GM18907 (cell line): ENCODE data around the gene ATP2C2.

Source experiments
- ATAC-seq: cut with Tn5 transposase; IDR thresholded peaks from one replicate; pipeline ENCODE4 v1.9.1; 2021; ENCODE audit warnings: mild to moderate bottlenecking, moderate library complexity; ENCODE audit not compliant: unreplicated experiment

ATP2C2 gene

DNA sequence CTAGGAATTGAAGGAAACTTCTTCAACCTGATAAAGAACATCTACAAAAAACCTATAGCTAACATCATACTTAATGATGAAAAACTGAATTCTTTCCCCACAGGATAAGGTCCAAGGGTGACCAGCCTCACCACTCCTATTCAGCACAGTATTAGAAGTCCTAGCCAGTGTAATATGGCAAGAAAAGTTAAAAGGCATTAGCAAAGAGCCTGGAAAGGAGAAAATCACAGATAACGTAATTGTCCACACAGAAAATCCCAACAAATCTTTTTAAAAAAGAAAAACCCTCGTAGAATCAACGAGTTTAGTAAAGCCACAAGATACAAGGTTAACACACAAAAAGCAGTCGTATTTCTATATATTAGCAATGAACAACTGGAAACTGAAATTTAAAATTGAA lies 98.4 kb downstream of the ATP2C2 start:
- no peak for ATAC-seq

DNA sequence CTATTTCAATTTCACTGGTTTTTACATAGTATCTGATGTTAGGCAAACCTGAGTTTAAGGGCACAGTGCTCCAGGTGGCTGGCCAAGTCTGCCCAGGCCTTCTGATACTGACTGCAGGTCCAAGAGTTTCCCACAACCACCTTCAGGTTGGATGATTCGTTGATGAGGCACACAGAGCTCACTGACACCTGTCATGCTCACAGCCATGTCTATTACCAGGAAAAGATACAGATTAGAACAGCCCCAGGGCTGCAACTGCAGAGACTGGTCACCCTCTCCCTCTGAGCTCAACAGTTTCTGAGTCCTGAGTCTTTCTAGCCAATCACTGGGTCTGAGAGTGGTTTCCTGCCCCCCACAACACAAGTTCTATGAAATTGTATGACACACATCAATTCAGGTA lies 98.9 kb downstream of the ATP2C2 start:
- no peak for ATAC-seq

DNA sequence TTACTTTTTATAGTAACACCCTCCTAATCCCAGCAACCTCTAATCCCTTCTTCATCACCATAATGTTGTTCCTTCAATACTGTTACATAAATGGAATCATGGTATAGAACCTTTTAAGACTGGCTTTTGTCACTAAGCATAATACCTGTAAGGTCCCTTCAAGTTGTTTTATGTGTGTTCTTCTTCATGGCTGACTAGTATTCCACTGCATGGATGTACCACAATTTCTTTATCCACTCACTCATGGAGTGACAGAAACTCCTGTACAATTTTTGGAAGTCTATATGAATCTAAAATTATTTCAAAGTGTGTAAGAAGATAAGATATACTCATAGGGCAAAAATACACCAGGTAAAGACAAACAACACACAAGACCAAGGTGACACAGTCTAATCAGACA lies 99.4 kb downstream of the ATP2C2 start:
- ATAC-seq, result no peak

DNA sequence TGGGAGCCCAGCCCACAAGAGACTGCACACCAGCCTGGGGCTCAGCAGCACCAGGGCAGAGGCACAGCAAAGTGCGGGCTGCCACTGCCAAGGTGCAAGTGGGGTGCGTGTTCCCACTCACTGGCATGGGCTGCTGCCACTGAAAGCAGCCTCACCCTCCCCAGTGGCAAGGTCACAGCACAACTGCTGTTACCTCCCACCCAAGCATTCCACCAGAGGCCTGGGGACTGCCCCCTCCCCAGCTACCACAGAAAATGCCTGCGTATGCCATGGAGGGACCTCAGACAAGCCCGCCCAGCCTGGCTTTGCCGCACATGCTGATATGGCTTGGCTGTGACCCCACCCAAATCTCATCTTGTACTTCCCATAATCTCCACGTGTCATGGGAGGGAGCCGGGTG lies 103.0 kb downstream of the ATP2C2 start:
- ATAC-seq, result no peak

DNA sequence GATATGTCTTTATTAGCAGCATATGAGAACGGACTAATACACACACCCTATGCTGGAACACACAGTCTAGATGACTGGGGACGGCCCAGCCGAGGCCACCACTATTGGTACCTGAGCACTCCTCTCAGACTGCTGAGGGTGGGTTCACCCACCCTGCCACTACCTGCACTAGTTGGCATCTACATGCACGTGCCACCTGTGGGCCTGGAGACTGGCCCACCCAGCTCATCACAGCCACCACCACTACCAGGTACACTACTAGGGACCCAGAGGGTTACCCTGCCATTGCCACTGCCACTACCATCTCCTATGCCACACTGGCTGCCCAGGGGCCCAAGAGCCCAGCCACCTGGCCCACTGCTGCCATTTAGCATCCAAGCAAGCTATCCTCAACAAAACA lies 103.6 kb downstream of the ATP2C2 start:
- no peak for ATAC-seq

DNA sequence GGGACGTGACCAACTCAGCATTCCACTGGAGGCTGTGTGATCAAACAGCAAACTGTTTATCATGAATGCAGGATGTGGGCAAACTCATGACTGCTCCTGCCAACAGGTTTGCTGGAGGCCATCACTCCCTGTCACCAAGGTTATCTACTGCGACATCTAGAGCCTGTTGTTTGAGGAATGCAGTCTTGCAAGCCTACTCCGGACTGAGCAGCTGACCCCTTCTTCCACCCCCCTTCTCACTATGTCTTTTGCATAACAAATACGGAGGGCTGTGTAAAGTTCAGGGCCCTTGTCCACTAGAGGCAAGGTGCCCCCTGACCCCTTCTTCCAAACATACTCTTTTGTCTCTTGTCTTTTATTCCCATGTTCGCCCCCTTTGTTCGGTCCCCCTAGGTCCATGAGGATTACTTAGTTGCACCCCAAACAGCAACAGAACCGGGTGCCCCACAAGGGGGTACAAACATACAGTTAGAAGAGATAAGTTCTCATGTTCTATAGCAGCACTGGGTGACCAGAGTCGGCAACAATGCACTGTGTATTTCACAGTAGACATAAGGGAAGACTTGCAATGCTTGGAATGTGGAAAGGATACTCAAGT lies 107.4 kb downstream of the ATP2C2 start:
- no peak for ATAC-seq

DNA sequence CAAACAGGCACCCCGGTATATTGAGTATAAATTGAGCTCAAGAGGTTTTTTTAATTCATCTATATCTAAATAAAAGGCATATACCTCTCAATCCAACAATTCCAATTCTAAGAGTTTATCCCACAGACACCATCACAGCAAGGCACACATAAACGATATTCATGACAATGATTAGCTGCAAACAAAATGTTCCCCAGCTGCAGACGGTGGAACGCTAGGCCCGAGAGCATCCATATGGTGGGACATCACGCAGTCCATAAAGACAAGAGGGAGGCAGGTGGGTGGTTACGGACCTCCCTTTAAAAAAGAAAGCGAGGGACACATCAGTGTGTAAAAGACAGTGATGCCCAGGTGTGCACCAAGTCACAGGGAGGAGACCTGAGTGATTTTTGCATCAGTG lies 108.1 kb downstream of the ATP2C2 start:
- ATAC-seq, result no peak

DNA sequence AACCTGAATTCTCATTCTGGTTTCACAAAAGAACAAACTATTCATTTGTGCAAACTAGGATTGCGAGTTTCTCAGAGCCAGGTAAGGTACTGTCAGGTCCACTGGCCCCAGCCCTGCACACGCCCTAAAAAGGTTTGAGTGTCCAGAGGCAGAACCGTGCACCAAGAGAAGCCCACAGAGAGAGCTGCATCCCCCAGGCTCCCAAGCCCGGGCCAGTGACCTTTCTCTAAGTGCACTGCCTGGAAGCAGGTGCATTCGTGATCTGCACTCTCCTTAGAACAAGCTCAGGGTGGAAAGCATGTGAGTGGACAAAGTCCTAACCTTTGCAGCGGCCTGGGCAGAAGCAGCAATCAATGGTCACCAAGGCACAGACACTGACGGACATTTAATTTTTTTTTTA lies 109.3 kb downstream of the ATP2C2 start:
- ATAC-seq, result no peak

DNA sequence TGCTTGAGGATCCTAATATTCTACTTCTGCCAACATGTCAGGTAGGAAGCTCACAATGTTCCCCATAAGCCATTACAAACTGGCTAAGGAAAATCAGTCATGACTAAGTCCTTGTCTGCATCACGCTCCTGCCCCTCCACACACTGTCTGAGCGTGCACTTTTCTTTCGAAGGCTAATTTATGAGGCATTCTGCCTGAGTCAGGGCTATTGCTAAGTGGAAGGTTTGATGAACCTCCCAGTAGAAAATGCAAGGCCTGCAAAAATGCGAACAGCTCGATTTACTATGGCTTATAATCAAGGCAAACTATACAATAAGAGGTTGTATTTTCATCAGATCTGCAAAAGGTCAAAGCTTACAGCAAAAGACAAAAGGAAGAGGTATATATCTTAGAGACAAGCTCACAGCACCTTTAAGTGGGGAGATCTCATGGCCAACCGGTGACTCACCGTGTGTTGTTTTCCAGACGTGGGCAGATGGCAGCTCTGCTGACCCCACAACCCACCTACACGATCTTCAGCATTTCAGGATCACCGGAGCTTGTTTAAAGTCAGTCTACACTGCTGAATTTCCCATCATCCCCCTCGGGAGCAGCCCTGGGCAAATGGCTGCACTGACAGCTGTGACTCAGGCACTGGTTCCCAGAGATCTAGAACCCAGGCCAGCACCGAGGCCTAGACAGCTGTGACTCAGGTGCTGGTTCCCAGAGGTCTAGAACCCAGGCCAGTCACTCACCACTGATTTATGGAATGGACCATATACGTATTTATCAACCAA lies 110.0 kb downstream of the ATP2C2 start:
- no peak for ATAC-seq

DNA sequence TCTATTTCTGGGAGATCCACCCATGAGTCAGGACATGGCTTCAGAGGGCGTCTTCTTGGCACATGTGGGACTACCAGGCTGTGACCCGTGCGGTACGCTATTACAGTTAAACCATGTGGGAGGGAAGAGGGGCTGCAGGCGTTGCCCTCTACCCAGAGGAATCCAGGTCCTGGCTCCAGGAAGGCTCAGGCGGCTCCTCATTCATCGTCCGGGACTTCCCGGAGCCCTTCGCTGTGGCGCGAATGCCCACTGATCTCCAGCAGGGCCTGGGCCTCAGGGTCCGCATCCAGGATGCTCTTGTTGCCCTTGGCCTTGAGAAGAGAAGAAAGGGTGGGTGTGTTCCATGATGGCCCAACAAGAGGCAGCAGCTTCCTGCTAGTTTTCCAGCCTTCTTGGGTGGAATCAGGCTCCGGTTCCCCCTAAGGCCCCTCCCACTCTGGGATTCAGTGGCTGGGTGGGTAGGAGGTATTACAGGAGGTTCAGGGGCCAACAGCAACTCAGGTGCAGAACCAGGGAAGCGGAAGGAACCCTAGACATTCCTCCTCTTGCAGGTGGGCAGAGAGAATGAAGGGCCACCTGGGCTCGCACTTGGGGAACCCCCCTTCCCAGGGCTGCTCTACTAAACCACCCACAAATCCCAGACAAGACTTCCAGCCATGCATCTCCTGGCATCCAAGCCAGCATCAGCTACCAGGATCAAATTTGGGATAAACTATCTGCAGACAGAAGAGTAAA lies 111.5 kb downstream of the ATP2C2 start:
- no peak for ATAC-seq

DNA sequence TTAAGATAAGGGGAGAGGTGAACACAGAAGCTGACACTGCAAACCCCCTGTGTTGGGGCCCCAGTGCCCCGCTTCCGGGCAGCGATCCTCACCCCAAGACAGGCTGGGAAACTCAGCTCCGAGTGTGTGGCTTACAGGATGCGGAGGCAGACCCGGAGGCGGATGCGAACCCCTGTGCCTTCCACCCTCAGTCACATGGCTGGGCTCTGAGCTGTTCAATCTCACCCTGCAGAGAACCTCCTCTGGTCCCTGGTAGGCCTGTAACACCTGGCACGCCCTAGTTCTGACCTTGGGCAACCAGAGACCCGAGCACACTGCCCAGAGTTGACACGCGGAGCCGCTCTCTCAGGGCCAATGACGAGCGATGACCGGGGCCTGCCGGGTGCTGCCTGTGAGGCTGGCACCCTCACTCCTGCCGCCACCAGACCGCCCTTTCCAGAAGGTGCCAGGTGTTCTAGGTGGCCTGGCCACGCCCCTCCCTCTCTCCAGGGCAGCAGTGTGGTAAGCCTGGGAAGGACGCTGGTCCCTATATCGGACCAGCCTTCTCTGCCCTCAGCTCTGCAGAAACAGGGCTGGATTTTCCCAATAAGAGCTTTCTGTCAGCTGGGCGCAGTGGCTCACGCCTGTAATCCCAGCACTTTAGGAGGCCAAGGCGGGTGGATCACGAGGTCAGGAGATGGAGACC lies 112.9 kb downstream of the ATP2C2 start:
- no peak for ATAC-seq

DNA sequence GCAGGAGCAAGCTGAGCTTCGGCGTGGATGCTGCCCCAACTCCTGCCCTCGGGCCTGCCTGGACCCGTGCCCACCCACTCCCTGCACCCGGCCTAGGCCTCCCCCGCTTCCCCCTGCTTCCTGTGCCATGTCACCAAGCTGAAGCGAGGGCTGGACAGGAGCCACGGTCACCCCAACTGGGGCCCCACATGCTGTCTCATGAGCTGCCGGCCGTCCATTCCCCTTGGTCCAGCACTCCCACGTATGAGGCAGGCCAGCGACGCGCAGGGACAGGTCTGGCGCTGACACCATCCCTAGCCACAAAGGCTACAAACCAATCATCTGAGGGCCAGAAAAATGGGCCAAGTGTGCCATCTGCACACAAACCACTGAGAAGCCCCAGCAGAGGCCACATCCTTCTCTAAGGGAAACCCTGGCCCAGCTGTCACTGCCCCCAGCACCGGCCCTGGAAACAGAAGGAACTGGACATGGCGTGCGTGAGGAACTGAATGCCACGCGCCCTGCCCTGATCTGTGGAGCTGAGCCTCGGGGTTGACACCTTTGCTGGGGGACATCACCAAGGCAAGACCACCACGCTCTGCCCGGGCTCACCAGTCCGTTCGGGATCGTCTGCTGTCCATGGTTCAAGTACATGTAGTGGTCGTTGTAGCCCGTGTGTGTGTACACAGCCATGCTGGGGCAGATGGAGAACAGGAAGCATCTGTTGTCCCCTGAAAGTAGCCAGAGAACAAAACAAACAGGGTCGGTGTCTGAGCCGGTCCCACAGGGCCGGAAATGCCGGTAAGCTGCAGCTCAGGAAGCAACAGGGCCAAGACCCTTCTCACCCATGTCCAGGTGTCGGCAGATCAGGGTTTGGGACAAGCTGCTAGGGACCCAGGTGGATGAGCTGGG lies 113.9 kb downstream of the ATP2C2 start:
- no peak for ATAC-seq

DNA sequence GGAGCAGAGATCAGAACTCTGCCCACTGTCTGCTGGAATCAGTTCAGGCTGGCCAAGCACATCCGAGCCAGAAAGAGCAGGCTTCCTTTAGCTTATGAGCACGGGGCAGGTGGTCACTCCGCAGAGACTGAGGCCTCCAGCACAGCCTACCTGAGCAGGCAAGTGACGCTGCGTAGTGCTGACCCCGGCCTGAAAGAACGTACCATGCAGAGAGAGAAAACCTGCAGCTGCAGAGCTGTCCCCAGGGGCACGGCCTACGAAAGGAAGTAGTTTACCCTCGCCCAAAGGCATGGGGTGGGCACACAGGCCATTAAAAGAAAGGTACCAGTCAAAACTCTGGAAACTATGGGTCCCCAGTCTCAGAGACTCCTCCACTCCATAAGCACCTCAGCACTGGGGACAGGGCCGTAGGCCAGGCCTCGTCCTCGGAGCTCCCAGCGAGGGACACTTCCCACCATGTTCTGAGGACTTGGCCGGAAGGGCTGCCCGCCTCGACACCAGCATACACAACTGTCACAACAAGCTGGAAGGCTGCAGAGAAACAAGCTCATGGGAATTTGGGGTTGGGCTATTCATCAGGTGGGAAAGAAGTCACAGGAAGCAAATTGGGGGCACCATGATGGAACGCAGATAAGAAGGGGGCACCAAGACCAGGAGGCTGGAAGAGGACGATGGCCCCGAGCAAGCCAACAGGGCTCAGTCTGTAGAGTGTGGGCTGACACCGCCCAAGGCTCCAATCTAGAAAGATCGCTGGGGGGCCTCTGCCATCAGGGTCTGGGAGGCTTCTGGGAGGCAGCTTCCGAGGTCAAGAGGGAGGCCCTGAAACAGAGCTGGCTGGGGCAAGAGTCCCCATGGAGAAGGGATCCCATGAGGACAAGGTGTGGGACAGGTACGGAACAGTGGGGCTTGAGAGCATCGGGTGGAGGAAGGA lies 114.9 kb downstream of the ATP2C2 start:
- ATAC-seq, result no peak

DNA sequence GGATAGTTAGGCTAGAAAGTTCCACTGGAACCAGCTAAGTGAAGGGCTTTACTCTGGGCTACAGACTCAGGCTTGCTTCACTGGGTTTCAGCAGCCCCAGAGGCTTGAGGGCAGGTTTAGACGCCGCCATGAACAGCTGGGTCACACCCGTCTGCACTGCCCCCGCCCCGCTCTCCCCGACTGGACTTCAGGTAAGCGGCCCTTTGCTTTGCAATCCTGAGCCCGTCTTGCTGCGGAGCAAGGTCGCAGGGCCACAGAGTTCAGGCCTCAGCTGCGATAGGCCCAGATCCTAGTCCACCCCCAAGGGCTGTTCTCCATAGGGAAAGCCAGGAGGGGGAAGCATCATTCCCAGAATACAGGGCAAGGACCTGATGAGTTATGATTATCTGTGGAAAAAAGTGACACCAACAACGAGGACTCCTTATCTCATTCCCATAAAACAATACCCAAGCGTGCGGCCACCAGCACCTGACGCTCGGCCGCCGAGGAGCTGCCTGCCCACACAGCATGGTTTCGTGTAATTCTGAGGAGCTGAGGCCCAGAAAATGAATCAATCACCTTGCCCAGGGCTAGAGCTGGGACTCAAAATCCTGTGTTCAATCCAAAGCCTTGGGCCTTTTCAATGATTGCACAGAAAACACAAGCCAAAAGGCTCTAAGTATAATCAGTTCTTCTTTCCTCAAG lies 115.7 kb downstream of the ATP2C2 start:
- no peak for ATAC-seq

DNA sequence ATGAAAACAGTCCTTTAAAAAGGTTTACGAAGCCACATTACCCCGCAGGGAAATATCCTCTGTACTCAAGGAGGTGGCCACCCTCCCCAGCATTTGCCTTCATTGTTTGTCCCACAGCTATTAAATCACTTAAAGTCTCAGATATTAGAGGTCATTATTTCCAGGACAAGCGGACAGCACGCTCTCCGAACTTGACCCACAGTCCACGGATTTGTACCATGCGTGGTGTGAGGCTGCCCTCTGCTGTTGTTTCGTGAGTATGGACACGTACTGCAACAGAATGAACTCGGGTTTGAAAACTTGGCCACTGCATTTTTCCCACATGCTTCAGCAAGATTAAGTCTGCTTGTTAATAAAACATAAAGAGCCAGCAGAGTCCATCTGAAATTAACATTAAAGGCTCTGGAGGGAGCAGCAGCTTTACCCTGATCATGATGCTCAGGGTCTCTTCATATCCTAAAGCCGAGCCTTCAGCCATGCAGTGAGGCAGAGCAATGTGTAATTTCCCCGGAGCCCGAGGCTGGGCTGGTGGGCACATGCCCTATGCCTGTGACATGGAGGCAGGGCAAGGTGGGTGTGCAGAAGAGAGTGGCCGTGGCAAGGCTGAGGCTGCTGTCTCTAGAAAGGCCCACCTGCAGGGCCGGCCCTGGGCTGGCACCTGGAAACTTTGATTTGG lies 116.4 kb downstream of the ATP2C2 start:
- ATAC-seq, result no peak

DNA sequence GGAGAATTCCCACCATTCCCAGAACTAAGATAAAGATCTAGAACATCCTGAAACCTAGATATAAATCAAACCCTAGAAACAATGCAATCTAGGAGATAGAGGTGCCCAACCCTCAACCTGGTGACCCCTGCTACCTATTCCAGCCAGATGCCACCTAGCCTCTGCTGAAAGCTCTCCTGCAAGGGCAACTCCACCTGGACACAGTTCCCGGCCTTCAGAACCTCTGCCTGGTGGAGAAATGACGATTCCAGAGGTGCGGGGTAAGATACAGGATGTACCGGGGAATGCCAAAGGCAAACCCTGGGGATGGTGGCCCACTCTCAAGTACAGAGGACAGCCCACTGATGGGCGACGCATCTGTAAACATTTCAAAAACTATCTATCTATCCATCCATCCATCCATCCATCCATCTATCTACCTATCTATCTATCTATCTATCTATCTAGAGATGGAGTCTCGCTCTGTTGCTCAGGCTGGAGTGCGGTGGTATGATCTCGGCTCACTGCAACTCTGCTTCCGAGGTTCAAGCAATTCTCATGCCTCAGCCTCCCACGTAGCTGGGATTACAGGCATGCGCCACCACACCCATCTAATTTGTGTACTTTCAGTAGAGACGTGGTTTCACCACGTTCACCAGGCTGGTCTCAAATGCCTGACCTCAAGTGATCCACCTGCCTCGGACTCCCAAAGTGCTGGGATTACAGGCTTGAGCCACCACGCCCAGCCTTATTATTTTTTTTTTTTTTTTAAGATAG lies 117.1 kb downstream of the ATP2C2 start:
- no peak for ATAC-seq

DNA sequence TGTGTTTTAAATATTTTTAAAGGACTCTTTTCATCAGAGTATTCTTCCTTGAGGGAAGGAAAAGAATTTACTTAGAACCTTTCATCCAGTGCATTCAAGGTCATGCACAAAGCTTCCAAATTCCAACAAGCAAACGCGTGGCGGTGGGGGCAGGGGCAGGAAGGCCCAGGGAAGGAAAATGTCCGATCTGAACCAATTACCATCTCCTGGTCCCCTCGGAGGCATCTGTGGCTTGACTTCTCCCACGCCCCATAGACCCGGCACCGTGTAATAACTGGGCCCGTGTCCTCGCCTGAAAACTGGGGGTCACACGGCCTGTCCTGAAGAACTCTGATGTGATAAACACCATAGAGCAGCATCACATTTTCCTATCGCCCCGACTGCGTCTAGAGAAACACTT lies 117.8 kb downstream of the ATP2C2 start:
- ATAC-seq, result no peak
